ENCODE data around the gene STXBP6. TPM values are rescaled to one million over a fixed set of nuclear protein-coding genes. Genes with fewer than 3 reads are reported as not detected.

STXBP6 gene
- total and polyA plus RNA-seq, 2 of the 13 experiments (the other 11 are each of a cell fraction or from before 2014, with no cell fraction given), result 35.3 to 42.8 TPM

- 86% methylated on average over 2 of the region's 2 CpGs for WGBS (ENCODE audit: low lambda C conversion rate)
- no peaks in the 10 kb centered on the region for H4K20me1 ChIP-seq (ENCODE audit: insufficient read depth, low read length)
- no peaks in the 10 kb centered on the region for H3K36me3 ChIP-seq (replicated peaks in 1 of 2; ENCODE audit: control insufficient read depth in 1 of 2, insufficient read depth in 2 of 2, low read length in 2 of 2)
- intact Hi-C loops (cut with micrococcal nuclease; ENCODE audit: unreplicated experiment), result no loop called here
- no peak overlapping the region for H2AFZ ChIP-seq (ENCODE audit: low read length)
- in situ Hi-C loops (cut with HindIII; ENCODE audit: extremely low pct_ligation_motif_present, low pct_unique_long_range_greater_than_20kb), result no loop called here
- H3K27ac ChIP-seq (ENCODE audit: extremely low read length, insufficient read depth, low read length), result no peak overlapping the region
- ChIA-PET CTCF (ENCODE audit: low intra/inter-chr PET ratio, low total read pairs) (no interaction called here), POLR2A (interaction anchor here (3.4 kb wide), 1 partner anchor 43 kb away, joined by 28 read pairs; no protein-coding TSS in a partner anchor)
- FAIRE-seq (no peak), DNase-seq (ENCODE audit: low spot score) (no peak), ATAC-seq (no peak)
- H3K4me2 ChIP-seq (ENCODE audit: low read depth, low read length), result no peak overlapping the region
- no TSS peak for BruUV-seq (replicated peaks)
- H3K4me3 ChIP-seq (replicated peaks in 1 of 3; ENCODE audit: insufficient read depth in 1 of 3, low read depth in 2 of 3, low read length in 3 of 3), result no peak overlapping the region
- H3K9ac ChIP-seq (ENCODE audit: insufficient read depth, low read depth, low read length), result no peak overlapping the region
- H3K27me3 ChIP-seq (ENCODE audit: control insufficient read depth in 1 of 2, insufficient read depth in 2 of 2, low read length in 2 of 2), result no peaks in the 10 kb centered on the region
- no peaks in the 10 kb centered on the region for H3K9me3 ChIP-seq (ENCODE audit: low read length)
- H3K79me2 ChIP-seq (ENCODE audit: insufficient read depth, low read length), result no peaks in the 10 kb centered on the region
- peaks cover 55% of the 10 kb centered on the region for H3K4me1 ChIP-seq (ENCODE audit: insufficient read depth, low read length)
- TF ChIP-seq KDM4B (CRISPR knock-in tag; IDR thresholded peaks at IDR 0.05) (no peak), BCL6 (CRISPR knock-in tag; IDR thresholded peaks at IDR 0.05) (no peak), ZNF549 (CRISPR knock-in tag; IDR thresholded peaks at IDR 0.05) (no peak), POLR2AphosphoS2 (IDR thresholded peaks at IDR 0.05; ENCODE audit: low read depth, low read length) (no peak), ASH2L (IDR thresholded peaks at IDR 0.05; ENCODE audit: insufficient read length, low read depth, low read length) (no peak), SKI (IDR thresholded peaks at IDR 0.05; ENCODE audit: partially characterized antibody) (no peak), ZNF282 (IDR thresholded peaks at IDR 0.05; ENCODE audit: partially characterized antibody) (no peak), MXD3 (CRISPR knock-in tag; IDR thresholded peaks at IDR 0.05) (no peak), RBAK (CRISPR knock-in tag; IDR thresholded peaks at IDR 0.05) (no peak), TRIM22 (IDR thresholded peaks at IDR 0.05) (no peak), ZNF484 (CRISPR knock-in tag; IDR thresholded peaks at IDR 0.05; ENCODE audit: borderline replicate concordance, low read depth) (no peak), RCOR2 (CRISPR knock-in tag; IDR thresholded peaks at IDR 0.05) (no peak), ZBTB3 (CRISPR knock-in tag; IDR thresholded peaks at IDR 0.05; ENCODE audit: borderline replicate concordance, low read depth) (no peak), ZBTB14 (CRISPR knock-in tag; IDR thresholded peaks at IDR 0.05) (no peak)
Measured at GRCh38 chr14:24883576-24883975, 166.4 kb downstream of the STXBP6 start.

All from HepG2 (cell line).